Breast epithelium (tissue), 4 donors: ENCODE results near the gene CLPX. TPM values are rescaled to one million over a fixed set of nuclear protein-coding genes. Genes with fewer than 3 reads are reported as not detected.

Experiments
- DNase-seq, 2 donors: peaks; one replicate each; pipeline ENCODE4 v3.0.0-alpha.2; 2019; ENCODE audit warnings: low spot score in 2 of 2
- H3K27ac ChIP-seq, 2 donors: fragments of 200-600 bp; sonication (generic) in 1 of 2; one replicate each; pipeline ENCODE4 v1.5.1; 2016 to 2019; ENCODE audit warnings: mild to moderate bottlenecking in 1 of 2
- H3K27me3 ChIP-seq, 2 donors: fragments of 200-600 bp; sonication (generic) in 1 of 2; one replicate each; pipeline versions ENCODE4 v1.5.1 to v1.6.0; 2017 to 2019; ENCODE audit warnings: control low read depth in 1 of 2, mild to moderate bottlenecking in 1 of 2
- H3K36me3 ChIP-seq: fragments of 200-600 bp; one replicate; pipeline ENCODE4 v1.5.1; 2019
- H3K4me1 ChIP-seq, 2 donors: fragments of 200-600 bp; sonication (generic); one replicate each; pipeline ENCODE4 v1.5.1; 2016 to 2019; ENCODE audit warnings: control low read depth in 1 of 2
- H3K4me3 ChIP-seq, 3 donors: fragments of 200-600 bp; sonication (generic); 1 replicate in 2 of 3; 2 replicates in 1 of 3; pipeline ENCODE4 v1.5.1; 2016 to 2019; ENCODE audit warnings: mild to moderate bottlenecking in 3 of 3, moderate library complexity in 2 of 3
- H3K9me3 ChIP-seq, 2 donors: fragments of 200-600 bp; sonication (generic) in 1 of 2; one replicate each; pipeline ENCODE4 v1.5.1; 2016 to 2019; ENCODE audit warnings: control low read depth in 1 of 2
- POLR2A ChIP-seq: fragments of 450-650 bp; IDR thresholded peaks from one replicate; pipeline ENCODE4 v1.6.1; 2016; ENCODE audit warnings: antibody characterized with exemption, mild to moderate bottlenecking, moderate library complexity
- POLR2AphosphoS5 ChIP-seq, 3 donors: sonication (generic); formaldehyde crosslinking; IDR thresholded peaks; one replicate each; pipeline ENCODE4 v1.6.1; 2017; ENCODE audit warnings: antibody characterized with exemption in 3 of 3
- intact Hi-C: fragments of 100-400 bp; cut with DNase I; formaldehyde crosslinking; loops from one replicate; pipeline ENCODE4 v1.15.1; 2023; ENCODE audit warnings: low total_unique reads
- total RNA-seq, 3 donors: library from RNA; depleted of rRNA; stranded (reverse); fragments of >200 nt; gene quantifications; one replicate each; pipeline ENCODE4 v1.1.0, GENCODE V29; 2016
- TF ChIP-seq, protein P1 (sequence below), 3 donors: fragments of 450-650 bp; IDR thresholded peaks; one replicate each; pipeline ENCODE4 v1.5.1; 2016 to 2017; ENCODE audit warnings: antibody characterized with exemption in 3 of 3, mild to moderate bottlenecking in 3 of 3, moderate library complexity in 3 of 3

CLPX gene
- total RNA-seq, 3 donors from 2014 or later: 47.5 to 71.9 (median 51.8) TPM

DNA sequence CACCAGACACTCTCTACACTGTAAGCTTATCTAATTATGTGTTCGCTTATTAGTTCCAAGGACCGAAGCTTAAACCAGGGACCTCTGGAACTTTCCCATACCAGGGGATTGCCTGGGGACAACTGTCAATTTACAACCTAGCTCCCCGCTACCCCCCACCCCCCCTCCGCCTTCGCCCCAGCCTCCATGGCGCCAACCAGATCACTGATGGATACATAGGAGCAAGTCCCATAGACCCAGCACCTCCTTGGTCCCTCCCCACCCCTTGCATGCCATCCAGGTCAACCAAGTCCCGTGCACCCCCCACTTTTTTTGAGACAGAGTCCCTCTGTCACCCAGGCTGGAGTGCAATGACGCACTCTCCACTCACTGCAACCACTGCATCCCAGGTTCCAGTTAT is 50.6 kb downstream of the CLPX start:
- no peaks in the 10 kb centered on the region for H3K27me3 ChIP-seq
- TF ChIP-seq, protein P1, sequence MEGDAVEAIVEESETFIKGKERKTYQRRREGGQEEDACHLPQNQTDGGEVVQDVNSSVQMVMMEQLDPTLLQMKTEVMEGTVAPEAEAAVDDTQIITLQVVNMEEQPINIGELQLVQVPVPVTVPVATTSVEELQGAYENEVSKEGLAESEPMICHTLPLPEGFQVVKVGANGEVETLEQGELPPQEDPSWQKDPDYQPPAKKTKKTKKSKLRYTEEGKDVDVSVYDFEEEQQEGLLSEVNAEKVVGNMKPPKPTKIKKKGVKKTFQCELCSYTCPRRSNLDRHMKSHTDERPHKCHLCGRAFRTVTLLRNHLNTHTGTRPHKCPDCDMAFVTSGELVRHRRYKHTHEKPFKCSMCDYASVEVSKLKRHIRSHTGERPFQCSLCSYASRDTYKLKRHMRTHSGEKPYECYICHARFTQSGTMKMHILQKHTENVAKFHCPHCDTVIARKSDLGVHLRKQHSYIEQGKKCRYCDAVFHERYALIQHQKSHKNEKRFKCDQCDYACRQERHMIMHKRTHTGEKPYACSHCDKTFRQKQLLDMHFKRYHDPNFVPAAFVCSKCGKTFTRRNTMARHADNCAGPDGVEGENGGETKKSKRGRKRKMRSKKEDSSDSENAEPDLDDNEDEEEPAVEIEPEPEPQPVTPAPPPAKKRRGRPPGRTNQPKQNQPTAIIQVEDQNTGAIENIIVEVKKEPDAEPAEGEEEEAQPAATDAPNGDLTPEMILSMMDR (IDR thresholded peaks at IDR 0.05): no peak
- TF ChIP-seq POLR2A: no peak
- TF ChIP-seq POLR2AphosphoS5 (IDR thresholded peaks at IDR 0.05): no peak
- H3K4me1 ChIP-seq: peaks cover 0 to 10% of the 10 kb centered on the region in 2 donors
- H3K36me3 ChIP-seq: no peaks in the 10 kb centered on the region
- peaks cover 4 to 8% of the 10 kb centered on the region in 2 donors for H3K9me3 ChIP-seq
- no peak overlapping the region for H3K27ac ChIP-seq
- DNase-seq: no peak
- intact Hi-C loops: no loop called here
- H3K4me3 ChIP-seq: peak overlapping the region in 2 of 3 donors; percentile 80 to 81

DNA sequence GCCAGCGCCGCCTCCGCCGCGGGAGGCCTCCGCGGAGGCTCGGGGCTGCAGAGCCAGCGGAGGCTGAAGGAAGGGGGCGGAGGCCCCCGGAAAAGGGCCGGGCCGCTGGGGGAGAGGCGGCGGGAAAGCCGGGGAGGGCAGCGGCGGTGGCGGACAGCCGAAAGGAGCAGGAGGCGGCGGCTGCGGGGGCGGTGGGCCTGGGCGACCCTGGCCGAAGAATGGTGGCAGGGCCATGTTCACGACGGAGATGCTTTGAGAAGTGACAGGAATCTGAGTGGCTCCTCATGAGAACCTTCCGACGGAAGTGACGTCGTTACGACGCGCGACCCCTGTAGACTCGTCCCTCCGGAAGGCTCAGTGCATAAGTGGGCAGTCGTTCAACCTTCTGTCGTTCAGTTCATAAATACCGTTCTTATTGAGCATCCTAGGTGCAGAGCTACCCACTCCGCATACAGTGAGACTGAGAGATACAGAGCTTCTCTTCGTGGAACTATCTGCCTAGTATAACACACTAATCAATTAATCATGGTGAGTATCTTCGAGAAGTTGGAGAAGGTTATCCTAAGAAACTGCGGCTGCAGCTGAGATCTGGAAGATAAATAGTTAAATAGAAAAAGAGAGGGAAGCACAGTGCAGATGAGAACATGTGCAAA is 51.5 kb downstream of the CLPX start, which contains the start of gene PDCD7:
PDCD7 (minus strand) TSS at position 261 of the 653 bp plus-strand sequence; CDS start at position 234, 27 bp downstream.
- peak within 1 kb of the TSS; percentile 80 to 95 (median 81) for H3K4me3 ChIP-seq
- no peaks in the 10 kb centered on the region for H3K36me3 ChIP-seq
- peak within 1 kb of the TSS; percentile 86 to 87 for H3K27ac ChIP-seq
- TF ChIP-seq POLR2A: no peak
- peak in 2 of 3 donors; percentile 57 to 70 for TF ChIP-seq POLR2AphosphoS5 (IDR thresholded peaks at IDR 0.05)
- TF ChIP-seq, protein P1 (IDR thresholded peaks at IDR 0.05): no peak
- H3K4me1 ChIP-seq: peaks cover 0 to 10% of the 10 kb centered on the region in 2 donors
- no peaks in the 10 kb centered on the region for H3K27me3 ChIP-seq
- DNase-seq: peak; percentile 73 to 75
- intact Hi-C loops: no loop called here
- peaks cover 4 to 8% of the 10 kb centered on the region in 2 donors for H3K9me3 ChIP-seq

DNA sequence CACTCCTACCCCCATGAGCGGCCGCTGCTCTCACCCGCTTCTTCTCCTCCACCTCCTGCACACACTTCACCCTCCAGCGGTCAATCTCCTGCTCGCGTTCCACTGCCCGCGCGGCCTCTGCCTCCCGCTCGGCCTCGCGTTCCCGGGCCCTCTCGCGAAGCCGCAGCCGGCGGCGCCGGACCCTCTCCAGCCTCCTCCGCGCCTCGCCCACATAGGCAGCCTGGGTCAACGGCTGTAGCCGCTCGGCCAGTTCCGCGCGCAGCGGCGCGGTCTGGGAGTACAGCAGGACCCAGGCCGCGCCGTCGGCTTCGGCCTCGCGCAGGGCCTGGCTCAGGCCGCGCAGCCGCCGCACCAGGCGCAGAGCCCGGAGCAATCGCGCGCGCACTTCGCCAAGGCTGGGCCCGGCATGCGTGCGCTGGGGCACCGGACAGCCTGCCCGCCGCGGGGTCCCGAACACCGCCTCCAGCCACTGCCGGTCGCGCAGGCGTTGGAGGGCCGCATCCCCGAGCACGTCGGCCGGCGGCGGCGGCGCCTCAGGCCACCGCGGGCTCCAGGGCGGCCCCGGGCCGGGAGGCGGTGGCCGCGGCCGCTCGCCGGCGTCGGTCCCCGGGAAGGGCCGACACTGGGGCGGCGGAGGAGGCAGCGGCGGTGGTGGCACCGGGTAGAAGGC is 52.1 kb downstream of the CLPX start:
- intact Hi-C loops: no loop called here
- Histone ChIP-seq H3K9me3 (peaks cover 4 to 8% of the 10 kb centered on the region in 2 donors), H3K36me3 (no peaks in the 10 kb centered on the region), H3K4me3 (peak overlapping the region; percentile 80 to 95 (median 81)), H3K27ac (peak overlapping the region; percentile 86 to 87), H3K4me1 (peaks cover 0 to 10% of the 10 kb centered on the region in 2 donors), H3K27me3 (no peaks in the 10 kb centered on the region)
- TF ChIP-seq POLR2A: no peak
- TF ChIP-seq POLR2AphosphoS5 (IDR thresholded peaks at IDR 0.05): peak in 1 of 3 donors; percentile 10
- TF ChIP-seq, protein P1 (IDR thresholded peaks at IDR 0.05): no peak
- no peak for DNase-seq

DNA sequence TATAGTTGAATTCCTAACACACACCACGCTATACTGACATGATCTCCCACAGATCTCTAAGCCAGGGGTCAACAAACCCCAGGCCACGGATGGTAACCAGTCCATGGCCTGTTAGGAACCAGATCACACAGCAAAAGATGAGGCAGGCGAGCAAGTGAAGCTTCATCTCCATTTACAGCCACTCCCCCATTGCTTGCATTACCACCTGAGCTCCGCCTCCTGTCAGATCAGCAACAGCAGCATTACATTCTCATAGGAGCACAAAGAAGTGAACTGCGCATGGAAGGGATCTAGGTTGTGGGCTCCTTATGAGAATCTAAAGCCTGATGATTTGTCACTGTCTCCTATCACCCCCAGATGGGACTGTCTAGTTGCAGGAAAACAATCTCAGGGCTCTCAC is 54.2 kb downstream of the CLPX start:
- H3K4me1 ChIP-seq: peaks cover 0 to 10% of the 10 kb centered on the region in 2 donors
- no peak overlapping the region for H3K4me3 ChIP-seq
- no peaks in the 10 kb centered on the region for H3K9me3 ChIP-seq
- DNase-seq: no peak
- H3K36me3 ChIP-seq: no peaks in the 10 kb centered on the region
- intact Hi-C loops: no loop called here
- no peaks in the 10 kb centered on the region for H3K27me3 ChIP-seq
- TF ChIP-seq, protein P1 (IDR thresholded peaks at IDR 0.05): no peak
- TF ChIP-seq POLR2A: no peak
- TF ChIP-seq POLR2AphosphoS5 (IDR thresholded peaks at IDR 0.05): no peak
- no peak overlapping the region for H3K27ac ChIP-seq

DNA sequence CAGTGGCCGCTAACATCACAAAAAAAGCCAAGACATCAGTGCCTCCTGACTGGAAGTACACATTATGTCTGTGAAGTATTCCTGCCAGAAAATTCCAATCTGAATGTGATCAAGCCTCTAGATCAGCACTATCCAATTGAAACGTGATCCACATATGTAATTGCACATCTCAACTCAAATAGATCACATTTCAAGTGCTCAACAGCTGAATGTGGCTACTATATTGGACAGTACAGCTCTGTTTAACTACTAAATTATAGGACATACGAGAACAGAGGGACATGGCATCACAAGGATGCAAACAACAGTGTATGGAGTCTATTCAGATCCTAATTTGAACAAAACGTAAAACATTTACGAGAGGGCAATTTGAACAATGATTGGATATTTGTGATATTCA is 69.6 kb downstream of the CLPX start:
- no peaks in the 10 kb centered on the region for H3K9me3 ChIP-seq
- H3K36me3 ChIP-seq: peaks cover 4% of the 10 kb centered on the region
- intact Hi-C loops: no loop called here
- no peak overlapping the region for H3K4me3 ChIP-seq
- no peak overlapping the region for H3K27ac ChIP-seq
- H3K4me1 ChIP-seq: no peaks in the 10 kb centered on the region
- no peak for DNase-seq
- H3K27me3 ChIP-seq: no peaks in the 10 kb centered on the region
- TF ChIP-seq, protein P1 (IDR thresholded peaks at IDR 0.05): no peak
- TF ChIP-seq POLR2AphosphoS5 (IDR thresholded peaks at IDR 0.05) (no peak), POLR2A (no peak)
